Adrenal gland (tissue), 5 donors: ENCODE data around the gene SLC5A4.

Experiments used
- POLR2A ChIP-seq, 2 donors: fragments of 450-650 bp; IDR thresholded peaks; one replicate each; pipeline ENCODE4 v1.6.1; 2017; ENCODE audit warnings: antibody characterized with exemption in 2 of 2, mild to moderate bottlenecking in 2 of 2, moderate library complexity in 1 of 2
- TF ChIP-seq, protein P1 (sequence below), 6 experiments: fragments of 450-650 bp in 4 of 6; fragments of 200-600 bp in 2 of 6; sonication (generic) in 1 of 6; IDR thresholded peaks; 1 replicate in 5 of 6; 2 replicates in 1 of 6; pipeline versions ENCODE4 v1.5.1 to v1.8.0; 2016 to 2021; ENCODE audit warnings: antibody characterized with exemption in 6 of 6, mild to moderate bottlenecking in 2 of 6, moderate library complexity in 1 of 6
- donor health status: DM: no; HTN: no; CAD: no.

GRCh38 chr22:32269316-32269715, 14.2 kb upstream of the SLC5A4 start:
- TF ChIP-seq, protein P1, sequence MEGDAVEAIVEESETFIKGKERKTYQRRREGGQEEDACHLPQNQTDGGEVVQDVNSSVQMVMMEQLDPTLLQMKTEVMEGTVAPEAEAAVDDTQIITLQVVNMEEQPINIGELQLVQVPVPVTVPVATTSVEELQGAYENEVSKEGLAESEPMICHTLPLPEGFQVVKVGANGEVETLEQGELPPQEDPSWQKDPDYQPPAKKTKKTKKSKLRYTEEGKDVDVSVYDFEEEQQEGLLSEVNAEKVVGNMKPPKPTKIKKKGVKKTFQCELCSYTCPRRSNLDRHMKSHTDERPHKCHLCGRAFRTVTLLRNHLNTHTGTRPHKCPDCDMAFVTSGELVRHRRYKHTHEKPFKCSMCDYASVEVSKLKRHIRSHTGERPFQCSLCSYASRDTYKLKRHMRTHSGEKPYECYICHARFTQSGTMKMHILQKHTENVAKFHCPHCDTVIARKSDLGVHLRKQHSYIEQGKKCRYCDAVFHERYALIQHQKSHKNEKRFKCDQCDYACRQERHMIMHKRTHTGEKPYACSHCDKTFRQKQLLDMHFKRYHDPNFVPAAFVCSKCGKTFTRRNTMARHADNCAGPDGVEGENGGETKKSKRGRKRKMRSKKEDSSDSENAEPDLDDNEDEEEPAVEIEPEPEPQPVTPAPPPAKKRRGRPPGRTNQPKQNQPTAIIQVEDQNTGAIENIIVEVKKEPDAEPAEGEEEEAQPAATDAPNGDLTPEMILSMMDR (IDR thresholded peaks at IDR 0.05): no peak
- no peak for TF ChIP-seq POLR2A (IDR thresholded peaks at IDR 0.05)
